Cerebellar nuclear complex (tissue), 1 donor: ENCODE results near the gene TCEAL8.
"Not testable (repeated sequence)": the region's sequence is repeated elsewhere in the genome, so short reads cannot be mapped to it uniquely, and the experiment has no call there.

Source experiments
- DNase-seq, 2 experiments: peaks; one replicate each; lab custom pipeline; 2025; lab: John Stamatoyannopoulos, UW

Gene TCEAL8, protein sequence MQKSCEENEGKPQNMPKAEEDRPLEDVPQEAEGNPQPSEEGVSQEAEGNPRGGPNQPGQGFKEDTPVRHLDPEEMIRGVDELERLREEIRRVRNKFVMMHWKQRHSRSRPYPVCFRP

DNA sequence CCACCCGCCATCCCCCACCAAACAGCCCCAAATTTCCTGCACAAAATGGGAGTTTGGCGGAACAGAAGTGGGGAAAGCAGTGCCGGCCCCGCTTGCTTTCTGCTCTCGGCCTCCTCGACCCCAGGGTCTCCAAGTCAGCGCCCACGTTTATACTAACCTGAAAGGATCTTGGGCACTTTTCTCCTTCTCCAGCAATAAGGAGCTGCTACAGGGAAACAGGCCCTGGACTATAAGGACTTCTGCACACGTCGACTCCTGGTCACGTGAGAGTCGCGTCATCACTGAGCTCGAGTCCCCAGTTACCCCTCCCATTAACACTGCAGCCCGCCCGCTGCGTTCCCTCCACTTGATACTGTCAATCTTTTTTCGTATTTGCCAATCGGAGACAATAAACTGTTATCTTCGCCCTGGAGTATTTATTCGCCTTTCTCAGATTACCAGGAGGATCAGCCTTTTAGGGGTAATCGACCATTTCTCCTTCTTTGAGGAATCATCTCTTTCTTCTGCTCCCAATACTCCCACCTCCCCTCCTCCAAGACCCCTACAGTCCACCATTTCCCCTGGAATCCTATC is at the start of gene TCEAL8:
TSS of gene TCEAL8 (minus strand) at position 235 of the 573 bp plus-strand sequence. CDS start 1,176 bp downstream, outside the sequence.
- peak; percentile 6 to 46 for DNase-seq

DNA sequence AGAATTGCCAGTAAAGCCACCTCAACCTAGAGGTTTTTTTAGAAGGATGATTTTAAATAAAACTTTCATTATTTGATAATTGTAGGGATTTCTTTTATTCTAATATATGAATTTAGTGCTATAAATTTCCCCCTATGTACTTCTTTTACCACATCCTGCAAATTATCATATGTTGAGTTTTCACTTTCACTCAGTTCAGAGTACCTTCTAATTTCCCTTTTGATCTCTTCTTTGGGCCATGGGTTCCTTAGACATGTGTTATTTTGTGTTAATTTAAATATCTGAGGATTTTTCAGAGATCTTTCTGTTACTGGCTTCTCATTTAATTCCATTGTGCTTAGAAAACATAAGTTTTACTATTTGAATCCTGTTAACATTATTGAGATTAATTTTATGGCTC is 49.8 kb upstream of the TCEAL8 start:
- no peak for DNase-seq

DNA sequence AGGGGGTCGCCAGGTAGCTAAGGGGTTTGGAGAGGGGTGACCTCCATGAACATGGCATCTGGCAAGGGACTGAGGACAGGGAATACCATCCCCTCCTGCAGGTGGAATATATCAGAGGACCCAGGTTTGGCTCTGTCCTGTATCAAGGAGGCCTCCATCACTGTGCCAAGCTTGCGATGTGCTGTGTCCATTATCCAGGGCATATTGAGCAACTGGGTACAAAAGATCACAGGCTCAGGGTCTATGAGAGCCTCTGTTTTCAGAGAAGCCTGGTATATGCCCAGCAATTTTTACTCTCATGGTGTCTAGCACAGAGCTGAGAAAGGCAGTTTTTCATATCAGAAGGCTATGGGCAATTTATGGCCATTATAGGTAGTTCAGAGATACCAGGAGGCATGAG is 38.2 kb upstream of the TCEAL8 start:
- no peak for DNase-seq

DNA sequence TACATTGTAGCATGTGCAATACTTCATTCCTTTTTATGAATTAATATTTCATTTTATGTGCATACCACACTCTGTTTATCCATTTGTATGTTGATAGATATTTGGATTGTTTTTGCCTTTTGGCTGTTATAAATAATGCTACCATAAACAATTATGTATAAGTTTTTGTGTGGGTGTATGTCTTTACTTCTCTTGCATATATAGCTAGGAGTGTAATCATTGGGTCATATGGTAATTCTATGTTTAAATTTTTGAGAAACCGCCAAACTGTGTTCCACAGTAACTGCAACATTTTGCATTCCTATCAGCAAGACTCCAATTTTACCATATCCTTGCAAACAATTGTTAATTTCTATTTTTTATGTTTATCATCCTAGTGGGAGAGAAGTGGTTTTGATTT is 24.7 kb upstream of the TCEAL8 start:
- DNase-seq: no peak

DNA sequence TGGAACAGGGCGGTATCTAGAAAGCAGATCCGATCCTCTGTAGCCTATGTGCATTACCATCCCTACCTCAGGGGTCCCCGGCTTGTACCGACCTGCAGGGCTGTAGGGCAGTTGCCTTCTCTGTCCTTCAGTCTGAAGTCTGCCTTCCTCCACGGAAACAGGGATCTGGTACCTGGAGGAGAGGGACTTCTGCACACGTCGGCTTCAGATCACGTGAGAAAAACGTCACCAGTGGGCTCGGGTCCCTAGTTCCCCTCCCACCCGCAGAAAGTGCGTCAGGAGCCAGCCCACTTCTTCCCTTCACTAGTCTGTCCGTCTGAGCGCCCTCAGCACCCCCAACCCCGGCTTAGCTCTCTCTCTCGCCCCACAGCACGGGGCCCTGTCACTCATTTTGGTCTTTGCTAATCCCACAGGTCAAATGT is 21.6 kb upstream of the TCEAL8 start, which contains the start of gene TCEAL5:
TSS of gene TCEAL5 (minus strand) at position 170 of the 422 bp plus-strand sequence. CDS start 2,187 bp downstream, outside the sequence.
- peak; percentile 34 to 42 for DNase-seq

DNA sequence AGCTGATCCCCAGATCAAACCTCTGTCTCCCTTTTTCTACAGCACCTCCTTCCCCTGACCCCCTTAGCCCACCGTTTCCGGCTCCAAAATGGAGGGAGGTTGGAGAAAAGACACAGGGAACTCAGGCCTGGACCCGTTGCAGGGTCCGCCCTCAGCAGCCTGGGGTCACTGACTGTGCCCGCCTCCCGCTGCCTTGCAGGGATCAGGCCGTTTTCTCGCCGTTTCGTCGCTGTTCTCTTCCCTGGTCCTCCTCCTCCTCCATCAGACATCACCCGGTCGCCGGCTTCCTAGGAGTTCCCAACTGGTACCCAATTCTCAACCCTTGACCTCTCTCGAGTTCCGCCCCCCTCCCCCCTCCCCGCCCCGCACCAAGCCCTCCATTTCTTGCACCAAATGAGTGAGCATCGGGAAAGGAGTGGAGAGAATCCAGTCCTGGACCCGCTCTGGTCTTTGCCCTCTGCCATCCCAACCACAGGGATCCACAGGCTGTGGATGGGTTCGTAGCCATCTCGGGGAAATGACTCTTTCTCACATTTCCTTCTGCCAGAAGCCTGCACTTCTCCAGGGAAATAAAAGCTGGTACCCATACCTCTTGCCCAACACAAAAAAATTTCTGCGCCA is 21.1 kb upstream of the TCEAL8 start:
- no peak for DNase-seq

DNA sequence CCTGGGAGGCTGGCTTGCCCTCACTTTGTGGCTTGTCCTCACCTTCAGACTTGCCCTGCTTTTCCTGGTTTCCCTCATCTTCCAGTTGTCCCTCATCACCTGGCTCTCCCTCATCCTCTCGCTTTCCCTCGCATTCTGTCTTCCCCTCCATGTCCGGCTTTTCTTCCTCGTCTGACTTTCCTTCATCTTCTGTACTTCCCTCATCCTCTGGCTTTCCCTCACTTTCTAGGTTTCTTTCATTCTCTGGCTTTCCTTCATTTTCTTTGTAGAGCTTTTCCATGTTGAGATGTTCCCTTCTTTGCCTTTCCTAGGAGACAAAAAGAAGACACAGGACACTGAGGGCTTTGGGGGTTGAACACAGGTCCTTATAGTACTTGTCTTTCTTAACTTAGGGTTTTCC is 19.3 kb upstream of the TCEAL8 start:
- DNase-seq: no peak

DNA sequence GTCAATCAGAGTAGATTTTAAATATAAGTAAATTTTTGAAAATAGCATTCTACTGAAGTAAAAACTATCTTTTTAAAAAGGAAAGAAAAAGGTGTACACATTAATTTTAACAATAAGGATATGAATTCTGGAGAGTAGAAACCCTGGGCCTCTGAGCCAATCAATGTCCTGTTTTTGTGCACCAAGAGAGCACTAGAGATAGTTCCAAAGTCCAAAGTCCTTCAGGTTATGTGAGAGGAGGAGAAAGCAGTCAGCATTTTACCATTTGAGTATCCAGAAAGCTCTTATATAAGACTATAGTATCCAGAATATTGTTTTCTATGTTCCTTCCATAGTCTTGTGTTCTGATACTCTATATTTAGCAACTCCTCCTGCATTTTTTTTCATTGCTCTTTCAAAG is 3.3 kb upstream of the TCEAL8 start:
- DNase-seq: no peak

DNA sequence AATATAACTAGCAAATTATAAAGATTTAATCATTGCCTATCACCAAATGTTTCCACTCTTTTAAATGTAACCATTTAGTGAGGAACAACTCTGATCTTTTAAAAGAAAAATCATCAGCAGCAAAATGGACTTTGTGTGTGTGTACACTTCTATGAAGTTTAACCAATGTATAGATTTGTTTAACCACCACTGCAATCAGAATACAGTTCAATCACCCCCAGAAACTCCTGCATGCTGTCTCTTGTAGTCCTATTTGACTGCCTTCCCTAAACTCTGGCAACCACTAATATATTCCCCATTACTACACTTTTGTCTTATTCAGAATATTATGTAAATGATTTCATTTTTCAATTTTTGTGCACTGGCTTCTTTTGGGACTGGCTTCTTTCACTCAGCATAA is 1.7 kb upstream of the TCEAL8 start:
- DNase-seq: no peak

DNA sequence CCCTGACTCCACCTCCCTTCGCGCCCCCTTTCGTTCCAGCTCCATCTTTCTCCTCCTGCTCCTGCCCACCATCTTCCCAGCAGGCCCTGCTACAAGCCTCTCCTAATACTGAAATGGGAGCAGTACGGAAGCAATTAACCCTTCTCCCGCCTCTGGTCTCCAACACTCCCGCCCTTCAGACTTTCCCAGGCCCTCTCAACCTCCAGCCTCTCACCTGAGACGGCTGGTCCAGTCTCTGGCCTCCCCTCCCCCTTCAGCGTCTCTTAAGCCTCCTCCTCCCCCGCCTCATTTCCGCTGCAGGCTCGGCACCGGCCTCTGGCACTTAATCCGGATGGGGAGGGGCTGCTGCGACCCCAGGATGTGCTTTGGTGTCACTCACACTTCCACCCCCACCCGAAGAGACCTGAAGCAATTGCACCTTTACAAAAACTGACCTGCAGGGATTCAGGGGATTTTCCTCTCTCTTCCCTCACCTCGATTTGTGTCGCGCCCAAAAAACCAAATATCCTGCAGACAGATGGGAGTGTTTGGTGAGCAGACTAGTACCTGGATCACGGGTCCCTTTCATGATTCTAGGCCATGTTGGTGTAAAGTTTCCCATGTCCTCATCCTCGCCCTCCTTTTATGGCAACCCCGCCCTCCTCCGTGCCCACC is 657 bp downstream of the TCEAL8 start:
- no peak for DNase-seq

DNA sequence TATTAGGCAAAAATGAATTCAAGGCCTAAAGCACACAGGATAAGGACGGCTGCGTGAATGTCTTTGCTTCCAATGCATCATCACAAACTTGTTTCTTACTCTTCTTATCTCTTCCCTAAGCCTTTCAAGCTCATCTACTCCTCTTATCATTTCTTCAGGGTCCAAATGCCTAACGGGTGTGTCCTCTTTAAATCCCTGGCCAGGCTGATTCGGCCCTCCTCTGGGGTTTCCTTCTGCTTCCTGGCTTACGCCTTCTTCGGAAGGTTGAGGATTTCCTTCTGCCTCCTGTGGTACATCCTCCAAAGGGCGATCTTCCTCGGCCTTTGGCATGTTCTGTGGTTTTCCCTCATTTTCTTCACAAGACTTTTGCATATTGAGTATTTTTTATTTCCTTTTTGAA is 1.3 kb downstream of the TCEAL8 start:
- no peak for DNase-seq

DNA sequence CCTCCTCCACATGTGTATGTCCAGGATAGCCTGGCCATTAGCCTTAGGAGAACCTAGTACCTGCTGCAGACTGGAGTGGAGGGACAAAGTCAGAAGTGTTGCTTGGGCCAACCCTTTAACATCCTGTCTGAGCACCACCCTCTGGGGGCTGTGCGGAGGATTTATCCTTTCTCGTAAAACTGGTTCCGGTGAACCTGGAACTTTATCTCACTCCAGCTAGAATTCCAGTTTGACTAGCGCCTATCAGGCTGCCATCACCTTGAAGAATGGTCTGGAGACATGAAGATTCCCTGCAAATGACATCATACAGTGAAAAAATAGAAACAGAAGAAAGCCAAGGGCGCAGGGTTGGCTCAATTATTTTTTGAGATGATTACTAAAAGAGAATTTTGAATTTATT is 4.0 kb downstream of the TCEAL8 start:
- no peak for DNase-seq

DNA sequence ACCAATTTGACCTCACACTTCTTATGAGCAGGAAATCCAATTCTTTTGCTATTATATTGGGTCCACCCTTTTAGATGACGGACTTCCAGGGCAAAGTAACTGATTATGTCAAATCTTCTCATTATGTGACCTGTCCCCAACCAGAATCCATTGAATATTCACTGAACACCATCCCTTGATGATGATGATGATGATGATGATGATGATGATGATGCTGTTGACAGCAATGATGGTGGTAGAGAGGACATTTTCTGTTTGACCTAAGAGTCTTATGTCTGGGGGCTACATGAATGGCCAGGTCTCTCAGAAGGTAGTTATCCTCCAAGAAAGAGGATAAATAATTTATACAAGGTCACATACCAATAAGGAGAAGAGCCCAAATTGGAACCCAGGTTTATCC is 5.2 kb downstream of the TCEAL8 start:
- DNase-seq: no peak

DNA sequence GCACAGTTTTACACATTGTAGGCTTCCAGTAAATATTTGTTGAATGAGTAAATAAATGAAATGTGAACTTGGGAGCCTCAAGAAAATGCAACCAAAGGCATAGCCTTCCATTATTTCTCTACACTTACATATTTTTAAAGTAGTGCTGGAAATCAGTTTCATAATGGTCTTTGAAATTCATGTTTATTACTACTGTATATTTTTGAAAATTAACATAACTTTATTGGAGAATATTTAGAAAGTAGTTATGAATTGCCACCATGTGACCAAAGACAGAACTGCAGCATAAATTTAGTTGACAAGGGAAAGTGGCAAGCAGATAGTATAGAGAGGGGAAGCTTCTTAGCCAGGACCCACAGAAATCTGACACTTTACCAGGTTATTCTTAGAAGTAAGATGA is 6.4 kb downstream of the TCEAL8 start:
- no peak for DNase-seq

DNA sequence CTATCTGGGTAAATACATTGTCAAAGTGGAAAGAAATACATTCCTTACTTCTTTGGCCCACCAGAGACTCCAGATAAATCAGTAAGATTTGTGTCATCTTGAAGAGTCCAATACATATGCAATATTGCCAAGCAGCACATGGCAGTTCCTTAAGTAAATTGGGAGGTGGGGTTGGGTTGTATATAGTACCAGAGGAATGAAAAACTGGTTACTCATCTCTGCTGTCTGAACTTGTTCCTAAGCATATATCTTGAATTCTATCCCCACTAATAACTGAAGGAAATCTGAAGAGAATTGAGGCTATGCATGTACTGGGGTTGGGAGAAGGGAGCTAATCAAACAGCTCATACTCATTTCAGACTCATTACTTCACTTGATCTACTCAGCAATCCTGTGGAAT is 14.8 kb downstream of the TCEAL8 start:
- no peak for DNase-seq

DNA sequence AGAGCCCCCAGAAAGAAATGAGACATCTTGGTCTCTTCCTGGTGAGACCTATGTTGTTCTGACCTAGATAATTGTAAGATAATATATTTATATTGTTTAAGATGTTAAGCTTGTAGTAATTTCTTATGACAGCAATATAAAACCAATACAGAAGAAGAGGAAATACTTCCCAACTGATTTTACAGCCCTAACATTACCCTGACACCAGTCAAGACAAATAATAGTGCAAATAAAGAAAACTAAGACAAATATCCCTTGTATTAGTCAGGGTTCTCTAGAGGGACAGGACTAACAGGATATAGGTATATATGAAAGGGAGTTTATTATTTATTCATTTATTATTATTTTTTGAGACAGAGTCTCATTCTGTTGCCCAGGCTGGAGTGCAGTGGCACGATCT is 18.7 kb downstream of the TCEAL8 start:
- DNase-seq: no peak

DNA sequence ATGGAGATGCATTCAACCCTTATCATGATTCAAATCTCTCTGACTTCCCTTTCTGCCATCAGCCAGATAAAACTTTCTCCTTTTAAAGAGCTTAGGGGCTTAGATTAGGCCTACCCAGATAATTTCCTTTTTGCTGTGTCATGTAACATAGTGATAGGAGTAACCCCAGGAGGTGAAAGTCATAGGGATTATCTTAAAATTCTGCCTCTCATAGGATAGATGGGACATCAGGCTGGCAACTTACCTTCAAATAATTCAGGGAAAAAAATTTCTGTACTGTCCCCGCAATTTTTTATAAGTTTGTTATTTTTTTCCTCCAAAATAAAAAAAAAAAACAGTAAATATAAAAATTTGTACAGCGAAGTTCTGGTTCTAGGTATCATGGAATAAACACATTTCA is 19.3 kb downstream of the TCEAL8 start:
- DNase-seq: not testable (repeated sequence)

DNA sequence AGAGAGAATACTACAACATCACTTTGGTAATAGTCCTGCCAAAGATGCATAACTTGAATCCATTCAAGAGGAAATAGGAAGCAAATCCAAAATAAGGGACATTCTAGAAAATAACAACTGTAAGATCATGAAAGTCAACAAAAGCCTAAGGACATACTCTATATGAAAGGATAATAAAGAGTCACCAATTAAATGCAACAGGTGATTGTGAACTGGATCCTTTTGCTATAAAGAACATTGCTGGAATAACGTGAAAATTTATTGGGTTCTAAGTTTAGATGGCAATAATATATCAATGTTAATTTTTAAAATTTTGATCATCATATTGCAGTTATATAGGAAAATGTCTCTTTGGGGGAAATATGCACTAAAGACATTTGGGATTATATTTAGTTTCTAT is 20.1 kb downstream of the TCEAL8 start:
- DNase-seq: no peak

DNA sequence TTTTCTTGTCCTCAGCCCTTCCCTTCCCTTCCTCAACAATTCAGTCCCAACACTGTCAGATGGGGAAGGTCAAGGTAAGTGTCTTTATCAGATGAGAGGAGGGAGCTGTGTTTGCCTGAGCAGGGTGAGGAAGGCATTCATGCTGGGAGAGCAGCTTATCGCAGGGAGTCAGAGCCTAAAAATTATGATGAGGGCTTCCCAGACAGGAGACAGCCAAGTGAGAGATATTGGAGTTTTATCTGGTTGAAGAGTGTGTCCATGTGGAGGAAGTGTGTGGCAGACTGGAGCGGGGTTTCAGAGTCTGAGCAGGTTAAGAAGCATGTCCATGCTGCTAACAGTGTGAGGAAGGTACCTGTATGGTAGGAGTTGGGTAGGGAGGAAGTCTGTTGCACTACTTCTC is 21.7 kb downstream of the TCEAL8 start:
- no peak for DNase-seq

DNA sequence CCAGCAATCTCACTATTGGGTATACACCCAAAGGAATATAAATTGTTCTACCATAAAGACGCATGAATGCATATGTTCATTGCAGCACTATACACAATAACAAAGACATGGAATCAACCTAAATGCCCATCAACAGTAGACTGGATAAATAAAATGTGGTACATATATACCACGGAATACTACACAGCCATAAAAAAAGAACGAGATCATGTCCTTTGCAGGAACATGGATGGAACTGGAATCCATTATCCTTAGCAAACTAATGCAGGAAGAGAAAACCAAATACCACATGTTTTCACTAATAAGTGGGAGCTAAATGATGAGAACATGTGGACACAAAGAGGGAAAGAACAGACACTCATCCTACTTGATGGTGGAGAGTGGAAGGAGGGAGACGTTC is 29.0 kb downstream of the TCEAL8 start:
- not testable (repeated sequence) for DNase-seq

DNA sequence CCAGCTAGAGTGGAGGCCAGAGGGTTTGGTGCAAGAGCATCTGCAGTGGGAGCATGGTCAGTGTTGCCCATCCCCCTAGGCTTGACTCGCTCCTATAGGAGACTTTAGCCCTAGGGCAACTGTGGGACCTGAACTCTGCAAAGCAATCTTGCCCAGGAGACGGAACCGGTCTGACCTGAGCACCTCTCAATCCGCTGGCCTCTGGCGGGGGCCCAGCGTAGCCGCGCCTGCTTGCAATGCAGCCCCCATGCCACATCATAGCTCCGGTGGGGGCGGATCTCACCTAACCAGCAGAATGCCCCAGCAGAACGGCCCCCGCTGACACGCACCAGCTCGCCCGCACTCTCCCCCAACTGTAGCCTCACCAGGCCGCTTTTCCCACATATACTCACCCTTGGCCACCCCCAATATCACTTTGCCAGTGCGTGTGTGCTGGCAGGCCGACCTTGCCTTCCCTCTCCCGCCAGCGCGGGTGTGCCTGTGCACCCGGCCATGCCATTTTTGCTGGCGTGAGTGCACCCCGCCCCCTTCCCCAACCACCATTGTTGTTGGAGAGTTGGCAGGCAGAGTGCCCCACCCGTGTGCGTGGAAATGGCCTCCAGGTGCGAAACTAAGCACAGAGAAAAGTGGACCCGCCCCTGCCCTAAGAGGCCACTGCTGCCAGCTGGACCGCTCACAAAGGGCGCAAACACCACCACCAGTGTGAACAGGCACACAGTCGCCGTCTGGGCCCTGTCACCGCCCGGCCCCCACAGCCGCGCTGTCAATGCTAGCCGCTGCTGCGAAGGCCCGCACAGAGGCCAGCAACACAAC is 34.2 kb downstream of the TCEAL8 start:
- DNase-seq: no peak

DNA sequence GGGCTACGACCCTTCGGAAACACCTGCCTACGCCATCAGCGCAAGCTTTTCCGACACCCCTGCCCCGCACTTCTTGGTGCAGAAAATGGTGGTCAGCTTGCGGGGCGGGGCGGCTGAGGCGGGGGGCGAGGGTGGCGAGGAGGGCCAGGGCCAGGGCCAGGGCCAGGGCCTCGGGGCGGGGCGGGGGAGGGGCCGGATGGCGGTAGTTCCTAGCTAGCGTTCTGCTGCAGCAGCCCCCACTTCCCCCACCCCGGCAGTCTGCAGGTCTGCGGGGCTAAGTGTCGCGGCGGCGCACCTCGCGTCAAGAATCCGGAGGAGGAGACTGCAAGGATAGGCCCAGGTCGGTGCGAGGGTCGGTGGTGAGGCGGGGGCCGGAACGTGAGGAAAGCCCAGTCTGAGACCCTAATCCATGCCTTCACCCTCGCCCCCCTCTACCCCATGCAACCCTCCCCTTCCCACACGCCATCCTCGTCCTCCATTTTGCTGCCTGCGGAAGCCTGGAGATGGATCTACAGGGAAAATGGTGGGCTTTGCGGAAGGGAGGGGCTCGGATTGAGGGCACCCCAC is 39.4 kb downstream of the TCEAL8 start:
- no peak for DNase-seq
